PC-3 (cell line): ENCODE results near the gene HOXD3. TPM values are rescaled to one million over a fixed set of nuclear protein-coding genes. Genes with fewer than 3 reads are reported as not detected.

Source experiments
- ATAC-seq: fragments of 200-7000 bp; cut with Tn5 transposase; 2 replicates; pipeline ENCODE4 v1.9.1; 2020; ENCODE audit warnings: mild to moderate bottlenecking, moderate library complexity
- BruUV-seq: library from RNA; stranded (reverse); fragments of 400-500 nt; replicated peaks from 2 replicates; lab custom pipeline; 2021; lab: Mats Ljungman, UMichigan
- CTCF ChIA-PET: fragments of 300-600 bp; sonication (Branson Sonifier 250); formaldehyde crosslinking; loops from one replicate; lab custom pipeline; 2022; ENCODE audit warnings: antibody characterized with exemption; lab: Charles Lee
- POLR2A ChIA-PET: fragments of 300-600 bp; sonication (Branson Sonifier 250); formaldehyde crosslinking; loops from one replicate; lab custom pipeline; 2022; ENCODE audit warnings: antibody characterized with exemption; ENCODE audit not compliant: unreplicated experiment; lab: Charles Lee
- DNase-seq: peaks from one replicate; pipeline ENCODE4 v3.0.0-alpha.2; 2015
- H2AFZ ChIP-seq: fragments of 300-600 bp; sonication (generic); 2 replicates; pipeline ENCODE4 v1.6.0; 2016; ENCODE audit warnings: antibody characterized with exemption, low read length
- H3F3A ChIP-seq: fragments of 300-600 bp; sonication (generic); one replicate; pipeline ENCODE4 v1.6.0; 2017; ENCODE audit warnings: antibody characterized with exemption, low read length, control low read depth, mild to moderate bottlenecking; ENCODE audit not compliant: unreplicated experiment
- H3K27ac ChIP-seq: fragments of 300-600 bp; sonication (generic); 2 replicates; pipeline ENCODE4 v1.5.1; 2016; ENCODE audit warnings: mild to moderate bottlenecking, low read length
- H3K27me3 ChIP-seq: fragments of 300-600 bp; sonication (generic); 2 replicates; pipeline ENCODE4 v1.6.1; 2016; ENCODE audit warnings: low read length, mixed read lengths
- H3K36me3 ChIP-seq: fragments of 300-600 bp; sonication (generic); 2 replicates; pipeline ENCODE4 v1.6.1; 2016; ENCODE audit warnings: low read depth, mixed run types, low read length, mixed read lengths
- H3K4me1 ChIP-seq: fragments of 300-600 bp; sonication (generic); 2 replicates; pipeline ENCODE4 v1.5.1; 2016; ENCODE audit warnings: low read length; ENCODE audit not compliant: insufficient read depth
- H3K4me2 ChIP-seq: fragments of 300-600 bp; sonication (generic); 2 replicates; pipeline ENCODE4 v1.6.0; 2016; ENCODE audit warnings: low read length
- H3K4me3 ChIP-seq: fragments of 300-600 bp; sonication (generic); 2 replicates; pipeline ENCODE4 v1.5.1; 2016; ENCODE audit warnings: mild to moderate bottlenecking, low read length, mixed read lengths
- H3K79me2 ChIP-seq: fragments of 300-600 bp; sonication (generic); 2 replicates; pipeline ENCODE4 v1.6.1; 2017; ENCODE audit warnings: low read length, mixed read lengths
- H3K9ac ChIP-seq: fragments of 300-600 bp; sonication (generic); 2 replicates; pipeline ENCODE4 v1.6.0; 2016; ENCODE audit warnings: mild to moderate bottlenecking, low read length
- H3K9me2 ChIP-seq: fragments of 300-600 bp; sonication (generic); replicated peaks from 2 replicates; pipeline ENCODE4 v1.6.1; 2016; ENCODE audit warnings: mixed run types, low read length, mixed read lengths
- H3K9me3 ChIP-seq: fragments of 300-600 bp; sonication (generic); 2 replicates; pipeline ENCODE4 v1.6.1; 2016; ENCODE audit warnings: low read length, mixed read lengths
- H4K20me1 ChIP-seq: fragments of 300-600 bp; sonication (generic); 2 replicates; pipeline ENCODE4 v1.6.1; 2016; ENCODE audit warnings: low read length, mixed read lengths
- EZH2 ChIP-seq: fragments of 300-600 bp; sonication (generic); IDR thresholded peaks from one replicate; pipeline ENCODE4 v1.6.1; 2017; ENCODE audit warnings: antibody characterized with exemption, mild to moderate bottlenecking, low read length; ENCODE audit not compliant: unreplicated experiment
- EZH2phosphoT487 ChIP-seq: fragments of 300-600 bp; sonication (generic); IDR thresholded peaks from 2 replicates; pipeline ENCODE4 v1.6.1; 2018; ENCODE audit warnings: mild to moderate bottlenecking, antibody characterized with exemption, low read length, borderline replicate concordance
- intact Hi-C: fragments of 100-400 bp; cut with micrococcal nuclease; formaldehyde crosslinking; loops from 2 replicates; pipeline ENCODE4 v1.9.0; 2023
- total RNA-seq: library from RNA; depleted of rRNA; stranded (reverse); fragments of >200 nt; gene quantifications from 2 replicates; pipeline ENCODE4 v1.2.3, GENCODE V29; 2014
- TF ChIP-seq, protein P1 (sequence below): fragments of 300-600 bp; sonication (generic); conservative IDR thresholded peaks from 2 replicates; pipeline ENCODE4 v1.5.1; 2017; ENCODE audit warnings: antibody characterized with exemption, low read depth, mild to moderate bottlenecking, low read length

HOXD3 gene
- total RNA-seq, 1 experiment from 2014 or later: 4.4 TPM

DNA sequence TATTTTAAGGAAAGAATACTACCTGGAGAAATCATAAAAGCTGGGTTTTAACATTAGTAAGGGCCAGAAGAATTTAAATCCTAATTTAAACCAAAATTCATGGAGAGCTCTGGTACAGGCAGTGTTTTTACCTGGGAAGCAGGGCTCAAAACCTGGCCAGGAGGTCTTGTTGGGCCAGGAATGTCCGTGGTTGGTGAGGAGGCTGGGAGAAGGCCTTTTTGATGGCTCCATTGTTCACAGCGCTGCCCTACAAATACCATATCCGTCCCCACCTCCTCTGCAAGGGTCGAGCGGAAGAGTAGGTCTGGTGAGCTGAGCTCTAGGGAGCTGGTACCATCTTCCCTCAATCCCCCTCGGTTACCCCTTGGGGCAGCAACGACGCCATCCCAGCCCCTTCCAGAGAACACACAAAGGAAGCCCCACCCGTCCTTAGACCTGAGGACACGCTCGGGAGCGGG, 20.5 kb downstream of the HOXD3 start:
- H3K4me1 ChIP-seq: no peaks in the 10 kb centered on the region
- H4K20me1 ChIP-seq: no peaks in the 10 kb centered on the region
- no peak overlapping the region for H3K4me3 ChIP-seq
- H3K9me3 ChIP-seq: no peaks in the 10 kb centered on the region
- intact Hi-C loops: no loop called here
- H2AFZ ChIP-seq: no peak overlapping the region
- H3K79me2 ChIP-seq: no peaks in the 10 kb centered on the region
- peaks cover 10% of the 10 kb centered on the region; the same call in 1 of the 2 replicates for H3K27me3 ChIP-seq
- CTCF ChIA-PET: no interaction called here
- BruUV-seq: no TSS peak
- no peak overlapping the region for H3K9ac ChIP-seq
- POLR2A ChIA-PET: no interaction called here
- no peak for DNase-seq
- TF ChIP-seq EZH2: no peak
- TF ChIP-seq, protein P1, sequence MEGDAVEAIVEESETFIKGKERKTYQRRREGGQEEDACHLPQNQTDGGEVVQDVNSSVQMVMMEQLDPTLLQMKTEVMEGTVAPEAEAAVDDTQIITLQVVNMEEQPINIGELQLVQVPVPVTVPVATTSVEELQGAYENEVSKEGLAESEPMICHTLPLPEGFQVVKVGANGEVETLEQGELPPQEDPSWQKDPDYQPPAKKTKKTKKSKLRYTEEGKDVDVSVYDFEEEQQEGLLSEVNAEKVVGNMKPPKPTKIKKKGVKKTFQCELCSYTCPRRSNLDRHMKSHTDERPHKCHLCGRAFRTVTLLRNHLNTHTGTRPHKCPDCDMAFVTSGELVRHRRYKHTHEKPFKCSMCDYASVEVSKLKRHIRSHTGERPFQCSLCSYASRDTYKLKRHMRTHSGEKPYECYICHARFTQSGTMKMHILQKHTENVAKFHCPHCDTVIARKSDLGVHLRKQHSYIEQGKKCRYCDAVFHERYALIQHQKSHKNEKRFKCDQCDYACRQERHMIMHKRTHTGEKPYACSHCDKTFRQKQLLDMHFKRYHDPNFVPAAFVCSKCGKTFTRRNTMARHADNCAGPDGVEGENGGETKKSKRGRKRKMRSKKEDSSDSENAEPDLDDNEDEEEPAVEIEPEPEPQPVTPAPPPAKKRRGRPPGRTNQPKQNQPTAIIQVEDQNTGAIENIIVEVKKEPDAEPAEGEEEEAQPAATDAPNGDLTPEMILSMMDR: no peak
- TF ChIP-seq EZH2phosphoT487: no peak
- ATAC-seq: no peak
- no peak overlapping the region for H3K27ac ChIP-seq
- H3F3A ChIP-seq: no peaks in the 10 kb centered on the region
- no peaks in the 10 kb centered on the region for H3K36me3 ChIP-seq
- H3K4me2 ChIP-seq: no peak overlapping the region
- no peaks in the 10 kb centered on the region for H3K9me2 ChIP-seq

DNA sequence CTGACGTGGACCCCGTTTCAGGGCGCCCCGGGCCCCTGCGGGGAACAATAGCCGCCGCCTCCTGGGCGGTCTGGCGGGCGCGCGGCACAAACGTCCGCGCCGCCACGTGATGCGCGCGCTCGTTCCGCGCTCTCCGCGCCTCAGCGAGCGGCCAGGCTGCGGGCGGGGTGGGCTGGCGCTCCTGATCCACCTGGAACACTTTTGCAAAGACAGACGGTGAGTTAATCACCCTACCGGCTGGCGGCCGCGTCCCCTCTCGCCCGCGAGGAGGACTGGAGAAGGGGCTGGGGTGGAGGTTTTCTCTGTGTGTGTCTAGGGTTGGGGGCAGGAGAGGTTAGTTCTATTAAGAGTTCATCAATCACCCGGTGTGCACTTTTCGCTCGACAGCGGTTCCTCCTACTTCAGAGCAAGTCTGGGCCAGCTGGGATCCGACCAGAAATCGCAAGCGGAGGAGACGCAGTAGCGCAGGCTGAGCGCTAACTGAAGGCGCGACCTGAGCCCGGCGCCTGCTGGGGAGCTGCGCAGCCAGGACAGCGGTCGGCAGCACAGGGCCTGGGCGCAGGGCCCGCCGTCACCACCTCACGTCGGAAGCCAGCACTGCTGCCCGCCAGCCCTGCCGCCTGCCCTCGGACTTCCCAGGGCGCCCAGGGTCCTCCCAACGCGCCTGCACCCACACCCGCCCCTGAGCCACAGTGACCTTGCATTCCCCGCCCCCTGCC, 21.1 kb downstream of the HOXD3 start:
- H3K9me3 ChIP-seq: no peaks in the 10 kb centered on the region
- H3K27me3 ChIP-seq: peaks cover 10% of the 10 kb centered on the region; the same call in 1 of the 2 replicates
- no peak for ATAC-seq
- DNase-seq: no peak
- no peaks in the 10 kb centered on the region for H3K79me2 ChIP-seq
- no TSS peak for BruUV-seq
- H3K9ac ChIP-seq: no peak overlapping the region
- H3F3A ChIP-seq: no peaks in the 10 kb centered on the region
- POLR2A ChIA-PET: no interaction called here
- intact Hi-C loops: no loop called here
- no peak overlapping the region for H3K27ac ChIP-seq
- H3K4me3 ChIP-seq: no peak overlapping the region
- H3K9me2 ChIP-seq: no peaks in the 10 kb centered on the region
- H4K20me1 ChIP-seq: no peaks in the 10 kb centered on the region
- CTCF ChIA-PET: no interaction called here
- H3K4me2 ChIP-seq: no peak overlapping the region
- H3K4me1 ChIP-seq: no peaks in the 10 kb centered on the region
- no peaks in the 10 kb centered on the region for H3K36me3 ChIP-seq
- no peak overlapping the region for H2AFZ ChIP-seq
- TF ChIP-seq, protein P1: no peak
- TF ChIP-seq EZH2 (no peak), EZH2phosphoT487 (no peak)

DNA sequence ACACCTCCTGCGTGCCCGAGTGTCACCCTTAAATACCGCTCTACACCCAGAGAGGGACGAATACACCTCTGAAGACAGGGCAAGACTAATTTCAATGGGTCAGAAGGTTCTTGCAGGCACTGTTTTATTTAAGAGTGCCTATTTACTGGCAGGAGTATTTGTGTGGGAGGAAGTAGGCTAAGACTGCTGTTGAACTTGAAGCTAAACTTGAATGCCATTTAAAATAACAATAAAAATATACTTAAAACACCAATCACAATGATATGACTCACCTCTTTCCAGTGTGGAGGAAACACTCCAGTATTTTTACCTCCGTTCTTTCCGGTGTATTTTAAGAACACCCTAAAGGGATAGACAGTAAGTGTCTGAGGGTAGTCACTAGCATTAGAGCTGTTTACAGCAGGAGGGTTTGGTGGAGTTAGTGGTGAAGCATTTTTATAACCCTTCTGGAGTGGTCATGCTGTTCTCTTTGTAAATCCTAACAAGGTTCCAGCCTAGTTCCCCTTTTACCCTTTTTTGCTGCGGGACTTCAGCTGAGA, 21.7 kb downstream of the HOXD3 start:
- intact Hi-C loops: no loop called here
- no peak for DNase-seq
- BruUV-seq: no TSS peak
- TF ChIP-seq EZH2 (no peak), EZH2phosphoT487 (no peak)
- TF ChIP-seq, protein P1: no peak
- POLR2A ChIA-PET: no interaction called here
- Histone ChIP-seq H3K36me3 (no peaks in the 10 kb centered on the region), H3K4me1 (no peaks in the 10 kb centered on the region), H3K27me3 (peaks cover 10% of the 10 kb centered on the region; the same call in 1 of the 2 replicates), H4K20me1 (no peaks in the 10 kb centered on the region), H3F3A (no peaks in the 10 kb centered on the region), H3K4me2 (no peak overlapping the region), H3K4me3 (no peak overlapping the region), H3K27ac (no peak overlapping the region), H2AFZ (no peak overlapping the region), H3K9me3 (no peaks in the 10 kb centered on the region), H3K9ac (no peak overlapping the region), H3K79me2 (no peaks in the 10 kb centered on the region), H3K9me2 (no peaks in the 10 kb centered on the region)
- ATAC-seq: no peak
- CTCF ChIA-PET: no interaction called here
